GM12874 (cell line): Measurements from ENCODE around the gene TOX2.

Source experiments
- TF ChIP-seq, protein P1 (sequence below): IDR thresholded peaks from 2 replicates; pipeline ENCODE4 v1.5.1; 2011; ENCODE audit warnings: low read depth, mild to moderate bottlenecking, control low read depth, low read length, moderate library complexity; ENCODE audit not compliant: insufficient read depth

Gene TOX2

DNA sequence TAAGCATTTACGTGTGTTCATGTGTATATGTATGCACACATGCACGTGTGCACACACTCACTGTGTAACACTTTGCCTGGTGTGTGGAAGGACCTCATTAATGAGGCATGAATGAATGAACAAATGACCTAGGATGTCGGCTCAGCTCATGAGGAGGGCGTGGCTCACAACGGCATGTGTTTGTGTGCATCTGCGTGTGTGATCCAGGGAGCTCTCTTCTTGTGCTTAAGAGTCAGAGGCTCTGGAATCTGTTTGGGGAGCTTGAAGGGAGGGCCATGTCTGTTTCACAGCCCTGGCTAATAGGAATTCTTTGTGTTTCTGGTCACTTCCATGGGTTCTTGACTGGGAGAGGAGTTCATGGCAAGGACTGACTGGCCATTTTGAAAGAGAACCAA, 32.7 kb downstream of the TOX2 start:
- TF ChIP-seq, protein P1, sequence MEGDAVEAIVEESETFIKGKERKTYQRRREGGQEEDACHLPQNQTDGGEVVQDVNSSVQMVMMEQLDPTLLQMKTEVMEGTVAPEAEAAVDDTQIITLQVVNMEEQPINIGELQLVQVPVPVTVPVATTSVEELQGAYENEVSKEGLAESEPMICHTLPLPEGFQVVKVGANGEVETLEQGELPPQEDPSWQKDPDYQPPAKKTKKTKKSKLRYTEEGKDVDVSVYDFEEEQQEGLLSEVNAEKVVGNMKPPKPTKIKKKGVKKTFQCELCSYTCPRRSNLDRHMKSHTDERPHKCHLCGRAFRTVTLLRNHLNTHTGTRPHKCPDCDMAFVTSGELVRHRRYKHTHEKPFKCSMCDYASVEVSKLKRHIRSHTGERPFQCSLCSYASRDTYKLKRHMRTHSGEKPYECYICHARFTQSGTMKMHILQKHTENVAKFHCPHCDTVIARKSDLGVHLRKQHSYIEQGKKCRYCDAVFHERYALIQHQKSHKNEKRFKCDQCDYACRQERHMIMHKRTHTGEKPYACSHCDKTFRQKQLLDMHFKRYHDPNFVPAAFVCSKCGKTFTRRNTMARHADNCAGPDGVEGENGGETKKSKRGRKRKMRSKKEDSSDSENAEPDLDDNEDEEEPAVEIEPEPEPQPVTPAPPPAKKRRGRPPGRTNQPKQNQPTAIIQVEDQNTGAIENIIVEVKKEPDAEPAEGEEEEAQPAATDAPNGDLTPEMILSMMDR, result no peak

DNA sequence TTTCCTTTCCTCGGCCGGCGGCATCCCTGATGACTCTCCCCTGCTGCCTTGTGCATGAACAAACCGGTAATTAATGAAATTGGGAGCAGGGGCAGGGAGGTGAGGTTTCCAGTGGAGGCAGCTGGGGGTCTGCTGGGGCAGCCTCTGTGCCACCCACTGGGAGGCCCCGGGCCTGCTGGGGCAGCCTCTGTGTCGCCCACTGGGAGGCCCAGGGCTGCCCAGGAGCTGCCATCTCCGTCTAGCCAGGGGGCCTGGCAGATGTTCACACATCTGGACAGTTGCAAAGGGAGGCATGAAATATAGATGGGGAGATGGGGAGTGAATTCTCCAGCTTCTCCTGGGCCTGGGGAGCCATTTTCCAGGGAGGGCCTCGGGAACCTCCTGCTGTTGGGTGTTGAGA, 33.8 kb downstream of the TOX2 start:
- TF ChIP-seq, protein P1, result no peak

DNA sequence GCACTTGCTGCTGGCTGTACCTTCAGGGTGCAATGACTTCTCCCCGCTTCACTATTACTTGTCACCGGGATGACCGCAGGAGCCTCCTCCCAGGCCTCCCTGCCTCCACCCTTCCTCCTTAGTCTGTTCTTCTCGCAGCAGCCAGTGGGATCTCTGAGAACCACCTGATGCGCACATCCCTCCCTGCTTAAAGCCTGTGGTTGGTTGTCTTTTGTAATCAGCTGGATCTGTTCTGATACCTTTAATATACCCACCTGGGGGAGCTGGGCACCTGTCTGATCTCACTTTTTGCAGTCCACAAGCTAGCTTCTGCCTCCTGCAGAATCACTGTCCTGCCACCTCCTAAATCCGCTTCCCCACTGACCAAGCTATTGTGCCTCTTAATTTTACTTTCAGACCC, 34.6 kb downstream of the TOX2 start:
- TF ChIP-seq, protein P1, result no peak

DNA sequence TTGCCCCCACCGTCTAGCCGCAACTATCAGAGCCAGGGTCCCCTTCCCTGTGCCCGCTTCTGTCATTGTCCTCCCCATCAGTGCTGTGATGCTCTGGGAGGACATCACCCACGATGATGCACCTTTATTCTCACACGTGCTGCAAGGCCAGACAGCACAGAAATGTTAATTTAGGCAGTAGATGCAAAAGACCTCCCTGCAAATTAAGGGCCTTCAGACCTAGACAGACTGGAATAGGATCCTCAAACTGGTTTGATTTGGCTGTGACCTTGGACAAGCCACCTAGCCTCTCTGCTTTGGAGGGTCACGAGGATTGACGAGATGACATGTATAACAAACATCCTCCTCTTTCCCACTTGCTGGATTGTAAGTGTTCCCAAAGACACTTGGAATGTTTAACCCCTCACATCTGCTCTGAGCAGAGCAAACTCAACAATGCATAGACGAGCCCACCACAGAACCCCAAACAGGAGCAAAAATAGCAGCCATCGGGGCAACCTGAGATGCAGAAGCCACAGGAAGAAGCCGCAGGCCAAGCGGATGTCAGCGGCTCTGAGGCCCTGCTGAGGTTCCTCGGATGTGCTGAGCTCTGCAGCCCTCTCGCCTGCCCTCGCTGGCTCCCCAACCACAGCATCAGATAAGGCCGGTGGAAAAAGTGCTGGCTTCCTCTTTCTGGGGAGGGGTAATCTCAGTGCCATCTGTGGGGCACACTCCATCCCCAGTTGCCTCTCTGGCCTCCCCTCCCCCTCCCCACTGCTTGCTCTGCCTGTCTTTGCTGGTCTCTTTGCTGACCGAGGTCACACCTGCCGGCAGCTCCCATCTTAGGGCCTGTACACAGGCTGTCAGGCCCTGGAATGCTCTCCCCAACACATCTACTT, 35.3 kb downstream of the TOX2 start:
- TF ChIP-seq, protein P1, result no peak

DNA sequence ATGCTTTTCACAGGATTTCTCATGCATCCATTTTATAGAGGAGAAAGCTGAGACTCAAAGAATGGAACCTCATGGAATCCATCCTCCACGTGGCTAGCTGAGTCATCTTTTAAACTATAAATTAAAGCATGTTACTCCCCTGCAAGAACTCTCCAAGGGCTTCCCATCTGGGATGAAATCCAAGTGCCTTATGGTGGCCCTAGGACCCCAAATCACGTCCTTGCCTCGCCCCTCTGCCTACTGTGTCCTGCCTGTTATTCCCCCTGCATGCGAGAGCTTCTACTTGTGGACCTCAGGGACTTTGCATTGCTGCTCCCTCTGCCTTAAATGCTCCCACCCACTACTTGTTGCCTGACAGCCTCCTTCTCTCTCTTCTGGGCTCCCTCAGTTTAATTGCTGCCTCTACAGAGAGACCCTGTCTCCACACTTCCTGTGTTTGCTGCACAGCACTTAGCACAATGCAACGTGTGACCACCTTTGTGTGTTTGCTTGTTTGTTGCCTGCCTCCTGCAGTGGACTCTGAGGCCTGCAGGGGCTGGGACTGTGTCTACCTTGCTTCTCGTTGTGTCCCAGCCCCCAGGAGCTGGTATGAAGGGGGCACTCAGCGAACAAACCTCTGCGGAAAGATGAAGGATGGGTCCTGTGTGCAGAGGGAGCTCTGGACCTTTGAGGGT, 39.4 kb downstream of the TOX2 start:
- TF ChIP-seq, protein P1, result no peak

DNA sequence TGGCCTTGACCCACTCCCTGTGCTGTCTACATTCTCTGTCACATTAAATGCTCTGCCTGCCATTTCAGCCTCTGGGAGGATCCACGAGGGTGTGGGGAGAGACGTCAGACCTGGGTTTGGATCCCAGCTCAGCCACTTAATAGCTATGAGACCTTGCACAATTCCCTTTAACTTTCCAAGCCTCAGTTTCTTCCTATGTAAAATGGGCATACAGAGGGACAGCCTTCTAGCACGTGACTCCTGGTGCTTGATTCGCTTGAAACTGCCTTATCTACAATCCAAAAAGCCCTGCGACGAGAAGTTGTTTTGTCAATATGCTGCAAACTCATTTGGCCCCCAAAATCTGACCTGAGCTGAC, 40.0 kb downstream of the TOX2 start:
- TF ChIP-seq, protein P1, result no peak

DNA sequence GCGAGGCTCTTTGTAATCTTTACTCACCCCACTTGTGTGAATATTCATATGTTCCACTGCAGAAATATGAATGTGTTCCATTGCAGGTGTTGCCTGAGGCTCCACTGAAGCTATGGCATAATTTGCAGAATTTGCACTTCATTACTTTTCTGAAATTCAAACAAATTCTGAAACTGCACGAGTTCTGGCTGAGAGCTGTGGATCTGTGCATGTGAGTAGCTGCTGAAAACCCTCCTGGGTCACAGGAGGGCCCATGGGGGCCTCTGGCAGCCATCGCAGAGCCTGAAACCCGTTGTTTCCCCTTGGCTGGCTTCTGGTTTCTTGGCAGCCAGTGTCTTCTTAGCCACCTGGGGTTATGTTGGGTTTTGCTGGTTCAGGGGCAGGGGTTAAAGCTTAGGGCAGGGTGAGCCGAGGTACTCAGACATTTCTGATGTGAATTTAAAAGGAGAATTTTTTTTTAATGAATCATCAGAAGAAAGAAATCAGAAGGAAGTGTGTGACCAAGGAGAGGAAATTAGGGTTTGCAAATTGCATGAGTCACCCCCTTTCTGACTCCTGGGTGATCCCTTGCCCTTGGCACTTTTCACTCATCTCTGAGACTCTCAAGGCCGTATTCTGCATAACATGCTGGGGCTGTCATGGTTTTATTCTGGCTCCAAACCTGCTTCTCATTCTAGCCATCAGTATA, 40.6 kb downstream of the TOX2 start:
- TF ChIP-seq, protein P1, result no peak
